GM19351 (cell line): ENCODE measurements around the gene PEAR1.

Experiments used
- ATAC-seq: cut with Tn5 transposase; IDR thresholded peaks from one replicate; pipeline ENCODE4 v1.9.1; 2021; ENCODE audit warnings: mild to moderate bottlenecking, moderate library complexity; ENCODE audit not compliant: unreplicated experiment

Gene PEAR1

DNA sequence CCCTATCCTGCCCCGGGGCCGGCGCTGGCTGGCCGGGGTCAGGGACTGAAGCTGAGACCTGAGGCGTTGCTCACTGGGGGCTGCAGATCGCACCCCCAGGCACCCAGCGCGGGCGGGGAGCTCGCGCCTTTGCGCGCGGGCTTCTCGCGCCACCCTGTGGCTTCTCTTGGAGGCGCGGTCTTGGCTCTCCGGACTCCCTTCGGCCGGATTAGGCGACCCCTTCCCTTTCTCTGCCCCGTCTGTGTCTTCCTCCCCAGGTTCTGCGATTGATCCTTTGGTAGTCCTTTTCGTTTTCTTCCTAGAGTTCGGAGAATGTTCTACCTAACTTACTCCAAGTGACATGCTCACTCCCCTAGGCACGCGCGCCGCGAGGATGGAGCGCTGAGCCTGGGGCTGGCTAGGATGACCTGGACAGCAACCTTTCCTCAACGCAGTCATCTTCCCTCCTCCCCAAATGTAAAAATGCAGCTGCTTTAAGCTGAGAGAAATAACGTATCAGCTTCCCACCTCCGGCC lies 33.3 kb upstream of the PEAR1 start:
- peak; percentile 66 for ATAC-seq

DNA sequence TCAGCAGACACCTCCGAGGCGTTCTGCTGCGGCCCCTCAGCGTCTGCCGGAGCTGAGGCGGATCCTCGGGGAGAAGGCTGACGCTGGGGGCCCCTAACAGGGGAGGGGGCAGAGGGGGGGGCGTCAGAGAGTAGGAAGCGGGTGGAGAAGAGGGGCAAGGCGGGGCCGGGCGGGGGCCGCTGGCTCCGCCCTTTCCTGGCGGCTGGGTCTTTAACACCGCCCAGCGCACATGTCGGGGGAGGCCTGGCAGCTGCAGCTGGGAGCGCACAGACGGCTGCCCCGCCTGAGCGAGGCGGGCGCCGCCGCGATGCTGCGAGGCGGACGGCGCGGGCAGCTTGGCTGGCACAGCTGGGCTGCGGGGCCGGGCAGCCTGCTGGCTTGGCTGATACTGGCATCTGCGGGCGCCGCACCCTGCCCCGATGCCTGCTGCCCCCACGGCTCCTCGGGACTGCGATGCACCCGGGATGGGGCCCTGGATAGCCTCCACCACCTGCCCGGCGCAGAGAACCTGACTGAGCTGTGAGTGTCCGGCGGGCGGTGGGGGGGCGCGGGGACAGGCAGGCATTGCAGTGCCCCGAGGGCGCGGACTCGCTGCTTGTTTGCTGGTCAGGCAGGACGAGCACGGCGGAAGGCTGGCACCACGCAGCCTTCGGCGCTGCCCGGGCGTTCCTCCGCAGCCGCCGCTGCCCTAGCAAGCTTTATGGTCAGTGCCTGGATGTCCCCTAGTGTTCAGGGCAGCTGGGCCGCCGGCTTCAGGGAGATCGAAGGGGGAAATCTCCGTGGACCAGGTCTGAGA lies 32.7 kb upstream of the PEAR1 start, which contains the start of gene NTRK1:
TSS of gene NTRK1 (plus strand) at position 238 of the 796 bp plus-strand sequence. CDS start at position 308, 70 bp downstream.
- peak; percentile 35 for ATAC-seq

DNA sequence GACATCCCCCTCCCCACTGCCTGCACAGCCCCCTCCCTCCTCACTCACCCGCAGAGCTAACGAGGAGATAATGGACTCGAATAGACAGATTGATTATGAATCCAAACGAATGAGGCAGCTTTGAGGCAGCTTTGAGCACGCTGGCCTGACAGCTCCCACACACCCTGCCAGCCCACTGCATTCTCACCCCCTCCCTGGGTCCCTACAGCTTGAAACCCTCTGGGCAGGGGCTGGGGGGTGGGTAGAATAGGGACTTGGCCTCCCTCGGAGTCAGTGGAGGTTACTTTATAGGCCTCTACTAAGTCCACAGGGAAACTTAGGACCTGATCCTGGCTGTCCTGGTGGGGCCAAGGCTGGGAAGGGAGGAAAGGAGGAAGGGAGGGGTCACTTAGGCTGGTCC lies 30.9 kb upstream of the PEAR1 start:
- ATAC-seq, result no peak

DNA sequence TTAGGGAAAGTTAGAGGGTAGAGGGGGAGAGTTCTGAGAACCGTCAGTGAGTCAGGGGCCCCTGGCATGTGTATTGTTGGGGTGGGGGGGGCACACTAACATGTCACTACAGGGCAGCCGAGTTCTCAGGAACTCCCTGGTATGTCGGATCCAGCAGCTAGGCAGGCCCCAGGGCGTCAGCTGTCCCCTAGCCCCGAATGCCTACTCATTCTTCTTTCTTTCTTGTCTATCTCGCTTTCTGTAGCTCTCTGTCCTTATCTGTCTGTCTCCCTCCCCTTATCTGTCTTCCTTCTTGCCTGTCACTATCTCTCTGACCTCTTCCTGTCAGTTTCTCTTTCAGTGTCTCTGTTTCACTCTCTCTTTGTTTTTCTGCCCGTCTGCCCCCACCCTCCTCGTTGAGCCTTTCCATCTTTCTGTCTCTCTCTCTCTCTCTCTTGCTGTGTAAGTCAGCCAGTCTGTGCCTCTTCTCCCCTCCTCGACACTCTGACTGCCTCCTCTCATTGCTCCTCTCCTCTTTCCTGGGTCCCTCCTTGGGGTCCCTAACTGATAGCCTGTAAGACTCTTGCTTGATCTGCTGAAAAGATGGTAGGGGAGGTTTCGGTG lies 30.4 kb upstream of the PEAR1 start:
- ATAC-seq, result no peak

DNA sequence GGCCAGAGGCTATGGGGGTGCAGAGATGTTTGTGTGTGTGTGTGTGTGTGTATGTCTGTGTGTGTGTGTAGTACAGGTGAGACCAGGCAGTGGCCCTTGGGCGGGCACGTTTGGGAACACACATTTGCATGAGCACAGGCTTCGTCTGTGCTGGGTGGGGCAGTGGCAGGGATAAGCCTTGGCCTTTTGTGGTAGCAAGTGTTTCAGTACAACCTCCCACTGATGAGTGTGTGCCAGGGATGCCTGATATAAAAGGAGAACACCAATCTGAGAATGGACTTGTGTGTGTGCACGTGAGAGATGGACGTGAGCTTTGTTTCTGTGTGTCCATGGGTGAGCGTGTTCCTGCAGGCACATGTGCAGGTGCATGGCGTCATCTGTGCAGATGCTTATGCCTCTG lies 29.9 kb upstream of the PEAR1 start:
- no peak for ATAC-seq

DNA sequence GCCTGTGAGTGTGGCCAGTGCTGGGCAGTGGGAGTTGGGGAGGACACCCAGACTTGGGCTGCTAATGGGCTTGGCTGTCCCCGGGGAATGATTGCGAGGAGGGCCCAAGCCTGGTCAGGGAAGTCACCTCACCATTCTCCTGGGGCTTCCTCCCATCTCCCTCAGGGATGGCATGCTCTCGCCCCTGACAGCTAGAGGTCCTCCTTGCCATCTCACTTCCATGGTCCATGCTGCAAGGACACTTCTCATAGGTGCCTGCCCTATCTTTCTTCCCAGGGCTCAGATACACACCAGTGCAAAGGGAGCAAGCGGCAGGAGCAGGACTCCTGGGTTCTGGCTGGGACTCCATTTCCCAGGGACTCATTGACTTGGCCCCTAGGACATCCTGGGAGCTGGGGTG lies 28.7 kb upstream of the PEAR1 start:
- ATAC-seq, result no peak

DNA sequence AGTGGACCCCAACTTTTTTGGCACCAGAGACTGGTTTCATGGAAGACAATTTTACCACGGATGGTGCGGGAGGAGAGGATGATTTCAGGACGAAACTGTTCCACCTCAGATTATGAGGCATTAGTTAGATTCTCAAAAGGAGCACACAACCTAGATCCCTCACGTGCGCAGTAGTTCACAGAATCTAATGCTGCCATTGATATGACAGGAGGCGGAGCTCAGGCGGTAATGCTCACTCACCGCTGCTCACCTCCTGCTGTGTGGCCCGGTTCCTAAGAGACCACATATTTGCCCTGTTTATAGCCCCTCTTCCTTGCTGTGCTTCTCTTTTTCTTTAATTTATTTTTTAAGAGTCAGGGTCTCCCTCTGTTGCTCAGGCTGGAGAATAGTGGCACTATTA lies 28.3 kb upstream of the PEAR1 start:
- no peak for ATAC-seq

DNA sequence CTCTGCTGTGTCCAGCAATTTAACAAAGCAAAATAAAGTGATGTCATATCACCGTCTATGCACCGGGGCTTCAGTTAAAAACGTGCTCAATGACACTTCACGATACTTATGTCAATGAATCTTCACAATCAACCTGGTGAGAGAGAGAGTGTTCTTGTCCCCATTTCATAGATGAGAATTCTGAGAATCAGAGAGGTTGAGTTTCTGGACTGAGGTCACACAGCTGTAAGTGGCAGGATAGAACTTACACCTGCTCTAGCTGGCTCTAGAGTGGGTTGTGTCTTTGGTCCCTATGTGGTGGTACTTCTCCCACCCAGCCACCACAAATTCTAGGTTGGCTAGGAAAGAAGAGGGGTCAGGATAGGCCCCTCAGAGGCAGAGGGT lies 27.7 kb upstream of the PEAR1 start:
- ATAC-seq, result no peak

DNA sequence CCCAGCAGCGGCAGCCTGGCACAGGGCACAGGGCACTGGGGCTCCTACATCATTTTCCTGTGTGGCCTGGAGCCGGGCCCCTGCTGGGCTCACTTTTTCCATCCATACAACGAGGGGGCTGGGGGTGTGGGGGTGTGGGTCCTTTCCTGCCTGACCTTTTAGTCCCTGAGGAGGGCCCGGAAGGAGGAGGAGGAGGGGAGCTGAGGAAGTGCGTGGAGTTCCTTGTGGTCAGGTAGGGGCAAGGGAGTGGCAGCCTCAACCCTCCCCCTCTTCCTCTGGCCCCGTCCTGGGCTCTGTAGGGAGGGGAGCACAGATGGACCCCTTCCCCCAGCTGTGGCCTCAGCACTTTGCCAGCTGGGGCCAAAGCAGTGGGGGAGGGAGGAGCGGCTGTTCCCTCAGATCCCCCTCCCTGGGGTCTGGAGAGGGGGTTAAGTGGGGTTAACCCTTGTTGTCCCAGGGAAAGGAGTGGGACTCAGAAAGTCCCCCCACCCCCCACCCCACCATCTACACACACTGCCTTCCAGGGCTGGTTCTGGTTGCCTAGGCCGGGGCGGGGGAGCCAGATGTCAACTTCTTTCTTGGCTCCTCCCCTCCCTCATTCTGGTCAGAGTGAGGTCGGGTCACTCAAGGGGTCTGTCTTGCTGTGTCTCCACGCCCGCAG lies 27.1 kb upstream of the PEAR1 start:
- no peak for ATAC-seq

DNA sequence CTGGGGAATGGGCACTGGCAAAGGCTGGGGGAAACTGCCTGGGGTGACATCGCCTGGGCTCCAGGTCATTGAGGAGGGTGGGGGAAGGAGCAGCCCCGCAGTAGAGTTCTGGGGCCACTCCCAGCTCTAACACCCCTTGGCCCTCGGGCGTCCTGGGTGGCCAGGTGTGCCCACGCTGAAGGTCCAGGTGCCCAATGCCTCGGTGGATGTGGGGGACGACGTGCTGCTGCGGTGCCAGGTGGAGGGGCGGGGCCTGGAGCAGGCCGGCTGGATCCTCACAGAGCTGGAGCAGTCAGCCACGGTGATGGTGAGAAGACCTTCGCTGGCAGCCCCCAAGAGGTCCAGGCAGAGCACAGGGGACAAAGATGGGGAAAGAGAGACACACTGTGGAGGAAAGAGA lies 25.2 kb upstream of the PEAR1 start:
- ATAC-seq, result no peak

DNA sequence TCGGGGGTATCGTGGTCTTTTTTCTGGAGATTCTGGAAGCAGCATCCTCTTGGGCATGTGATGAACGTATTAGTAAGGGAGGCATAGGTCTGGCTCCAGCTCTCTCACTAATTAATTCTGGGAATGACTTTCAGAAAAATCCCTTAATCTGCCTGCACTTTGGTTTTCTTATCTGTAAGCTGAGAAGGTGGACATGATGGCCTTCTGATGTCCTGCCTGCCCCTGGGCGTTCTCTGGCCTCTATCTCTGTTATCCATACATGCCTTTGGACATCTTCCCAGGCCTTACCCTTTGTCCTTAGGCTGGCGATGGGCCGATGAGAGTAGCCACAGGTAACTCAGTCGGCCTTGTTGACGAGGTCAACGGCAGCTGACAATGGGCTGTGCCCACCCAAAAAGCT lies 24.1 kb upstream of the PEAR1 start:
- no peak for ATAC-seq

DNA sequence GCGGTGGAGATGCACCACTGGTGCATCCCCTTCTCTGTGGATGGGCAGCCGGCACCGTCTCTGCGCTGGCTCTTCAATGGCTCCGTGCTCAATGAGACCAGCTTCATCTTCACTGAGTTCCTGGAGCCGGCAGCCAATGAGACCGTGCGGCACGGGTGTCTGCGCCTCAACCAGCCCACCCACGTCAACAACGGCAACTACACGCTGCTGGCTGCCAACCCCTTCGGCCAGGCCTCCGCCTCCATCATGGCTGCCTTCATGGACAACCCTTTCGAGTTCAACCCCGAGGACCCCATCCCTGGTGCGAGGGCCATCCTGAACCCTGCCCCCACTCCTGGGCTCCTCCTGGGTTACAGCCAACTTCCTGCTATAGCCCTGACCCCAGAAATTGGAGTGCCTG lies 19.9 kb upstream of the PEAR1 start:
- no peak for ATAC-seq

DNA sequence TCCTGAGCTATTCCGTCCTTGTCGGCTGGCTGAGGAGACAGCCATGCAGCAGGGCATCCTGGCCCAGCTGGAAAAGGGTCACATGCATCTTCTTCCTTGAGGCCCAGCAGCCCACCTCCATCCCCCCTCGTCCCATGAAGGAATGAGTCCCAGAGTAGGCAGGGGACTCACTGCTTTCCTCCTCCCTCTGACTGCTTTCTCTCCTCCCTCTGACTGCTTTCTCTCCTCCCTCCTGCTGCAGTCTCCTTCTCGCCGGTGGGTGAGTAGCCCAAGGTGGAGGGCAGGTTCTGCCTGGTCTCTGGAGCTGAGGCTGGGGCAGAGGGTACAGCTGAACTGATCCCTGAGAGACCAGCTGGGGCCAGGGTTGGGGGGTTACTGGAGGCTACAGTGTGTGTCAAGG lies 19.4 kb upstream of the PEAR1 start:
- no peak for ATAC-seq

DNA sequence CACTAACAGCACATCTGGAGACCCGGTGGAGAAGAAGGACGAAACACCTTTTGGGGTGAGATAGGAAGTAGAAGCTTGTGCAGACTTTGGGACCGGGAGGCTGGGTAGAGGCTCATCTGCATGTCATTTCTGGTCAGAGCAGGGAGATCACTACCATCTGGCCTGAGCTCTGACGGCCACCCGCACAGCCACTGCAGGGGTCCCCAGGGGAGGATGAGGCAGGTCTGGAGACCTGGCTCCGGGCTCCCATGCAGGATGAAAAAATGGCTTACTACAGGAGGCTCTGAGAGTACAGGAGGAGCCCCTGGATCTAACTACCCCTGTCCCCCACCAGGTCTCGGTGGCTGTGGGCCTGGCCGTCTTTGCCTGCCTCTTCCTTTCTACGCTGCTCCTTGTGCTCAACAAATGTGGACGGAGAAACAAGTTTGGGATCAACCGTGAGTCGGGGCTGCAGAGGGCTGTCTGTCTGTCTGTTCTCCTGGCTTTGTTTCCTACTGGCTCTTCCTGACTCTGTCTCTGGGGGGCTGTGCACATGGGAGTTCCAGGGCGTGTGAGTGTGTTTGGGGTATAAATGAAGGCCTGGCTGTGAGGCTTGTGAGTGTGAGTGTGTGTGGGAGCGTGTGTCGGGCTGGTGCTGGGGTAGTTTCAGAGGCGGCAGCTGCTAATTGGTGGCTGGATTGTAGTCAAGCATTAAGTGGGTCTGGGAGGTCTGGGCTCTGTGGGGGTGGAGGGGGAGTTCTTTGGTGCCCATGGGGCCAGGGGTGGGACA lies 18.8 kb upstream of the PEAR1 start:
- ATAC-seq, result no peak

DNA sequence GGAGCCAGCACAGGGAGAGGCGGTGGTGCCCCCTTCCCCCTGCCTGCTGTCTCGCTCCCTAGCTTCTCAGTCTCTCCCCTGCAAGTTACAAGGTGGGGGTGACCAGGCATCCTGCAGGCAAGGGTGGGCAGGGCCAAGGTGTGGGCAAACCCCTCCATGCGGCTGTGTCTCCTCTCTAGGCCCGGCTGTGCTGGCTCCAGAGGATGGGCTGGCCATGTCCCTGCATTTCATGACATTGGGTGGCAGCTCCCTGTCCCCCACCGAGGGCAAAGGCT lies 18.2 kb upstream of the PEAR1 start:
- no peak for ATAC-seq

DNA sequence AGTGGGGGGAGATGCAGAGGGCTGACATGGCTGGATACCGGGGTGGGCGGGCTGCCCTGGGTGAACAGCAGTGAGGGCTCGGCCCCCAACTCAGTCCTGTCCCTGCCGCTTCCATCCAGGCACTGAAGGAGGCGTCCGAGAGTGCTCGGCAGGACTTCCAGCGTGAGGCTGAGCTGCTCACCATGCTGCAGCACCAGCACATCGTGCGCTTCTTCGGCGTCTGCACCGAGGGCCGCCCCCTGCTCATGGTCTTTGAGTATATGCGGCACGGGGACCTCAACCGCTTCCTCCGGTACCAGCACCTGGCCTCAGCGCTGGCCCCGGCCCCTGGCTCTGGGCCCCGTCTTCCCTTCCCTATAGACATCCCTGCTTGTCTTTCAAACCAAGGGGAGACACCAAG lies 17.2 kb upstream of the PEAR1 start:
- no peak for ATAC-seq

DNA sequence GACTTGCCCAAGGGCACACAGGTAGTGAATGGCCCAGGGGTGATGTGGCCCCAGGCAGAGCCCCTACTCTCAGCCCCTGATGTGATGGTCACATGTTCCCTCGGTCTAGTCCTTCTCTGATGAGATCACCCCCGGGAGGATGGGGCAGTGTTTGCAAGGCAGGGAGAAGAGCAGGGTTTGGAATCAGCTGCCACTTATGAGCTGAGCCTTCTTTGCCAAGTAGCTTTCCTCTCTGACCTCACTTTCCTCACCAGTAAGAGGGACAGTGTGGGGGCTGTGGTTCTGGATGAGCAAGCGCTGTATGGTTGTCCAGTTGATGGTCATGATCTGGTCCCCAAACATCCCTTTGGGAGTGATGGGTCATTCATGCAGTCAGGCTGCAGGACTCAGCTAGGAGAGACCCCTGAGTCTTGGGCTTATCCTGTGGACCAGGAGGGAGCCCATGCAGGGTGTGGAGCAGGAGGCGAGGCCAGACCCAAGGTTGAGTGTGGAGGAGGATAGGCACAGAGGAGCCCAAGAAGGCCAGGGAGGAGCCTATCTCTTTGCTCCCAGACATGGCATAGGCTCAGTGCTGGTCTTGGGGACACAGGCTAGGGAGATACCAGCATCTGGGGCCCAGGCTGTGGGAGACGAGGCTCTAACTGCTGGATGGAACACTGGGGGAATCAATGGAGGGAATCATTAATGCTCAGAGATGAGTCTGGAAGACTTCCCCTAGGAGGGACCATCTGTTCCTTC lies 15.9 kb upstream of the PEAR1 start:
- no peak for ATAC-seq

DNA sequence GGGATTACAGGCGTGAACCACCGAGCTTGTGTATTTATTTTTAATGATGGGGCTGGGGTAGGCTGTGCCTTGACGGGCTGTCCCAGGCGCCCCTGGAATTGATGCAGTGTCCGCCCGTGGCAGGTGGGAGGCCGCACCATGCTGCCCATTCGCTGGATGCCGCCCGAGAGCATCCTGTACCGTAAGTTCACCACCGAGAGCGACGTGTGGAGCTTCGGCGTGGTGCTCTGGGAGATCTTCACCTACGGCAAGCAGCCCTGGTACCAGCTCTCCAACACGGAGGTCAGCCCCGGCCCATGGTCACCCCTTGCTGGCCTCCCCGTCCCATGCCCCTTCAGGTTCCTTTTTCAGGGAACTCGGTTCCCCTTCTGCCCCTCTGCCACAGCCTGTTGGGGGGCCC lies 13.6 kb upstream of the PEAR1 start:
- ATAC-seq, result no peak

DNA sequence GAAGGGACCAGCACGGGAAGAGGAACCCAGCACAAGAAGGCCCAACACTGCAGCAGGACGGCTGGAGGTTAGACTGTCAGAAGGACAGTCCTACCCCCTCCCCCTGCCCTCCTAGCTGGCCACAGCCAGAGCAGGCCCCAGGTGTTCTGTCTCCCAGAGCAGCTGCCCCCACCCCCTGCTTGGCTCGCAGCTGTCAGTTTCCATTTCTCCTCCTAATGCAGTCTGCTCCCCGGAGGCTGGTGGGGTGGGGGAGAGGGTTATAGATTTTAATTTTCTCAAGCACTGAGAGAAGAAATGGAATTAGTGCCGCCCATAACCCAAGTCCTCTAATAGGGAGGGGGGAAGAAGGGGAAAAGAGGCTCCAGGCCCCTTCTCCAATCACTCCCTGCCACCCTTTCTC lies 13.0 kb upstream of the PEAR1 start:
- ATAC-seq, result no peak

DNA sequence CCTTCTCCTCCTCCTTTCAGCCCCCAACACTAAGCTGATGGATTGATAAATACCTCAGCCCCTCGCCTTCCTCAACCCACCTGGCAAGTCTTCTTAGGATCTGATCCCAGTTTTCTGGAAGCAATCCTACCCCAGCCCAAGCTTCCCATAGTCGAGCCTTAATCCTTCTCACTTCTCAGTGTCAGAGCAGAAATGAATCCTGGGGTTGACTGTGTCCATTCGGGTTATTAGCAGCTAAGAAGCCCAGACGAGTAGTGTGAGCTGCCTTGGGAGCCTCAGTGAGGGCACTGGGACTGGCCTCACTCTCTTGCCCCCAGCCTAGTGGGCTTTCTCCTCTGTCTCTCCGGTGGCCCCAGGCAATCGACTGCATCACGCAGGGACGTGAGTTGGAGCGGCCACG lies 12.4 kb upstream of the PEAR1 start:
- no peak for ATAC-seq

DNA sequence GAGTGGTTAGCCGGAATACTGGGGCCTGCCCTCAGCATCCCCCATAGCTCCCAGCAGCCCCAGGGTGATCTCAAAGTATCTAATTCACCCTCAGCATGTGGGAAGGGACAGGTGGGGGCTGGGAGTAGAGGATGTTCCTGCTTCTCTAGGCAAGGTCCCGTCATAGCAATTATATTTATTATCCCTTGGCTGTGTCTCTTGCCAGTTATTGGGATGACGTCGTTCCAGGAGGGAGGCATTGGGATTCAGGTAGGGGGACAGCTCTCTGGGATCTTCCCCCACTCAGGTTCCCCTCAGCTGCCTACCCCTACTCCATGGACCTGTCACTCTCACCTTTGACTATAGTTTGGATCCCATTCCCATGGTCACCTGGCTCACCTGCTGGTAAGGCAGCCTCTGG lies 11.9 kb upstream of the PEAR1 start:
- ATAC-seq, result no peak
